ENCODE results near the gene KIF21A.
"Not testable (repeated sequence)": the region's sequence is repeated elsewhere in the genome, so short reads cannot be mapped to it uniquely, and the experiment has no call there.

Gene KIF21A, protein sequence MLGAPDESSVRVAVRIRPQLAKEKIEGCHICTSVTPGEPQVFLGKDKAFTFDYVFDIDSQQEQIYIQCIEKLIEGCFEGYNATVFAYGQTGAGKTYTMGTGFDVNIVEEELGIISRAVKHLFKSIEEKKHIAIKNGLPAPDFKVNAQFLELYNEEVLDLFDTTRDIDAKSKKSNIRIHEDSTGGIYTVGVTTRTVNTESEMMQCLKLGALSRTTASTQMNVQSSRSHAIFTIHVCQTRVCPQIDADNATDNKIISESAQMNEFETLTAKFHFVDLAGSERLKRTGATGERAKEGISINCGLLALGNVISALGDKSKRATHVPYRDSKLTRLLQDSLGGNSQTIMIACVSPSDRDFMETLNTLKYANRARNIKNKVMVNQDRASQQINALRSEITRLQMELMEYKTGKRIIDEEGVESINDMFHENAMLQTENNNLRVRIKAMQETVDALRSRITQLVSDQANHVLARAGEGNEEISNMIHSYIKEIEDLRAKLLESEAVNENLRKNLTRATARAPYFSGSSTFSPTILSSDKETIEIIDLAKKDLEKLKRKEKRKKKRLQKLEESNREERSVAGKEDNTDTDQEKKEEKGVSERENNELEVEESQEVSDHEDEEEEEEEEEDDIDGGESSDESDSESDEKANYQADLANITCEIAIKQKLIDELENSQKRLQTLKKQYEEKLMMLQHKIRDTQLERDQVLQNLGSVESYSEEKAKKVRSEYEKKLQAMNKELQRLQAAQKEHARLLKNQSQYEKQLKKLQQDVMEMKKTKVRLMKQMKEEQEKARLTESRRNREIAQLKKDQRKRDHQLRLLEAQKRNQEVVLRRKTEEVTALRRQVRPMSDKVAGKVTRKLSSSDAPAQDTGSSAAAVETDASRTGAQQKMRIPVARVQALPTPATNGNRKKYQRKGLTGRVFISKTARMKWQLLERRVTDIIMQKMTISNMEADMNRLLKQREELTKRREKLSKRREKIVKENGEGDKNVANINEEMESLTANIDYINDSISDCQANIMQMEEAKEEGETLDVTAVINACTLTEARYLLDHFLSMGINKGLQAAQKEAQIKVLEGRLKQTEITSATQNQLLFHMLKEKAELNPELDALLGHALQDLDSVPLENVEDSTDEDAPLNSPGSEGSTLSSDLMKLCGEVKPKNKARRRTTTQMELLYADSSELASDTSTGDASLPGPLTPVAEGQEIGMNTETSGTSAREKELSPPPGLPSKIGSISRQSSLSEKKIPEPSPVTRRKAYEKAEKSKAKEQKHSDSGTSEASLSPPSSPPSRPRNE (N-terminal part only)

GRCh38 chr12:39443081-39443928 lies at the start of gene KIF21A:
KIF21A (minus strand) TSS chr12:39443120; CDS start chr12:39442970, 150 bp downstream.
- peak; percentile 40 for DNase-seq (ENCODE audit: low read depth, low spot score)

DNA sequence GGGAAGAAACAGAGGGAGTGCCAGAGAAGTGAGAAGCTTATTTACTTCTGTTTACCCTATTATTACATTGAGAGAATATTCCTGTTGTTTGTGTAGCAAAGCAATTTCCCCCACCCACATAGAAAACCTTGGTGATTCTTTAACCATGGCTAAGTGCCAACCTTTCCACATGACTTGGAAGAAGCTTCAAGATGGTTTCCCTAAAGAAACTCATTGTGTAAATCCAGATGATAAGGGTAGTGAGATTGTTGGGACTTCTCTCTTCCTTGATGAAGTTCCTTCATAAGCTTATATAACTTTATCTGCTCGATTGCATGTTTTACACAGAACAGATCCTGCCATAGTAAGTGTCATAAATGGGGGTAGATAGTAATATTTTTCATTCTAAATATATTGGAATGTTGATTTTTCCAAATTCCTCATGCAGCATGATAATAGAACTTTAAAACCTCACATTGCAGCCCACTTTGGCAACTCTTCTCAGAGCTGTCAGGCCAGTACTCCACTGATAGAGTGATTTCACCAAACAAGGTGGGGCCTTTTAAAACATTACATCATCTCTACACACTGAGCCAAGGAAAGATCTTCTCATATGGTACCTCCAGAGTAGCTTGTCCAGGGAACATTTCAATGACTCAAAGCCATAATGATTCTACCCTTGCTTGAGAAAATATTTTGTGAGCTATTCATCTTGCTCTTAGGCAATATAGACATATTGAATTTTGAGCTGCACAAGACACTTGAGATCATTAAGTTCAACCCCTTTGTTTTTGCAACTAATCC lies 47.8 kb upstream of the KIF21A start:
- DNase-seq (ENCODE audit: low read depth, low spot score), result no peak

DNA sequence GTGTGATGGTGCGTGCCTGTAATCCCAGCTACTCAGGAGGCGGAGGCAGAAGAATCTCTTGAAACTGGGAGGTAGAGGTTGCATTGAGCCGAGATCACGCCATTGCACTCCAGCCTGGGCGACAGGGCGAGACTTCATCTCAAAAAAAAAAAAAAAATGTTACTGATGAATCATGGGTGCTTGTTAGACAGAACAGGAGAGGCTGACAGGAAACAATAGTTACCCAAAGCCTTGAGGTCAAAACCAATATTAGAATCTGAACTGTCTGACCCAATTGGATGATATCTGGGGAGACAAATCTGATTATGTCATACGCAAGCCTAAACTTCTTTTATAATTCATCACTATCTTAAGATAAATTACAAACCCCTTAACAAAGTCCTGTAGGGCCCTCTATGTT lies 40.7 kb upstream of the KIF21A start:
- no peak for DNase-seq (ENCODE audit: low read depth, low spot score)

GRCh38 chr12:39483042-39483441 lies 40.1 kb upstream of the KIF21A start:
- no peak for DNase-seq (ENCODE audit: low read depth, low spot score)

DNA sequence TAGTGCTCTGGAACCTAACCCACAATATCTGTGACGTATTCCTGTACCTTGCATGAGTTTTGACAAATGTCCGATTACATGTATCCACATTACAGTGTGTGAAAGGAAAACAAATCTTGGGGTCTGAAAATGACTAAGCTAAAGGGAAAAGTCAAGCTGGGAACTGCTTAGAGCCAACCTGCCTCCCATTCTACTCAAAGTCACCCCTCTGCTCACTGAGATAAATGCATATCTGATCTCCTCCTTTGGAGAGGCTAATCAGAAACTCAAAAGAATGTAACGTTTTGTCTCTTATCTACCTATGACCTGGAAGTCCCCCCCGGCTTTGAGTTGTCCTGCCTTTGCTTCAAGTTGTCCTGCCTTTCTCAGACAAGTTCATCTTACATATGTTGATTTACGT lies 34.0 kb upstream of the KIF21A start:
- DNase-seq (ENCODE audit: low read depth, low spot score), result no peak

- DNase-seq (ENCODE audit: low read depth, low spot score), result no peak
Observed at GRCh38 chr12:39476121-39476520, 33.2 kb upstream of the KIF21A start.

- not testable (repeated sequence) for DNase-seq (ENCODE audit: low read depth, low spot score)
Observed at GRCh38 chr12:39475136-39475535, 32.2 kb upstream of the KIF21A start.

DNA sequence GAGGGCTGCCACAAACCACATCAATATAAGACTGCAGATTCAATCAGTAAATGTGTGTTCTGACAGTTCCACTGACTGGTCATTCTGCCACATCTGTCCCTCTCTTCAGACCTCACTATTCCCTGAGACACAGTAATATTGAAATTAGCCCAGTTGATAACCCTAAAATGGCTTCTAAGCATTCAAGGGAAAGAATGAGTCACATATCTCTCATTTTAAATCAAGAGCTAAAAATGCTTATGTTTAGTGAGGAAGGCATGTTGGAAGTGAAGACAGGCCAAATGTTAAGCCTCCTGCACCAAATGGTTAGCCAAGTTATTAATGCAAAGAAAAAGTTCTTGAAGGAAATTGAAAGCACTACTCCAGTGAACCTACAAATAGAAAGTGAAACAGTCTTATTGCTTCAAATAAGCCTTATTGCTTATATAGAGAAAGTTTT lies 24.5 kb upstream of the KIF21A start:
- DNase-seq (ENCODE audit: low read depth, low spot score), result no peak

- no peak for DNase-seq (ENCODE audit: low read depth, low spot score)
Observed at GRCh38 chr12:39464976-39465695, 22.2 kb upstream of the KIF21A start.

- no peak for DNase-seq (ENCODE audit: low read depth, low spot score)
Observed at GRCh38 chr12:39461059-39461458, 18.1 kb upstream of the KIF21A start.

- DNase-seq (ENCODE audit: low read depth, low spot score), result no peak
Observed at GRCh38 chr12:39459027-39459434, 16.1 kb upstream of the KIF21A start.

- DNase-seq (ENCODE audit: low read depth, low spot score), result peak; percentile 38
Observed at GRCh38 chr12:39451977-39452376, 9.1 kb upstream of the KIF21A start.

DNA sequence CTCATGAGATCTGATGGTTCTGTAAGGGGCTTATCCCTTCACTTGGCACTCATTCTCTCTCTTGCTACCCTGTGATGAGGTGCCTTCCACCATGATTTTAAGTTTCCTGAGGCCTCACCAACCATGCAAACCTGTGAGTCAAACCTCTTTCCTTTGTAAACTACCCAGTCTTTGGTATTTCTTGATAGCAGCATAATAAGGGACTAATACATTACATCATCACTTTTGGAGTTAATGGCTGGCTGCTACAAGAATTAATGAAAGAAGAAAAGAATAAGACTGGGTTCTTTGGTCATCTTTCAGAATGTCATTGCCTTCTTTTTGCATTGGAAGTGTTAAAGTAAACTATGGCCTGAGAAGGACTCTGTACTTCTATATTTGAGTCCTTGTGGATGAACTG lies 5.1 kb upstream of the KIF21A start:
- no peak for DNase-seq (ENCODE audit: low read depth, low spot score)

DNA sequence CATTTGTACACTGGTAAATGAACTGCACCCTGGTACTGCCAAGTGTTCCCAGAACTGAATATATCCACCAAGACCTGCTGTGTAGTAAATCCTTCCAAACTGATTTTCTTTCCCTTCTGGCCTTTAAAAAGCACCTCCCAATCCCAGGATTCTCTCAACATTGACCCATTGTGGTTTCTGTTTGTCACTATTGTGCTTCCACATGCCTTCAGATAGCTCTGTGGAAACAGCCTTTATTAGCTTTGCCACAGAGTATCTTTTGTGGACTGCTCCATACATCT lies 949 bp upstream of the KIF21A start:
- no peak for DNase-seq (ENCODE audit: low read depth, low spot score)

- DNase-seq (ENCODE audit: low read depth, low spot score), result no peak
Observed at GRCh38 chr12:39442831-39443080, 164 bp downstream of the KIF21A start.

DNA sequence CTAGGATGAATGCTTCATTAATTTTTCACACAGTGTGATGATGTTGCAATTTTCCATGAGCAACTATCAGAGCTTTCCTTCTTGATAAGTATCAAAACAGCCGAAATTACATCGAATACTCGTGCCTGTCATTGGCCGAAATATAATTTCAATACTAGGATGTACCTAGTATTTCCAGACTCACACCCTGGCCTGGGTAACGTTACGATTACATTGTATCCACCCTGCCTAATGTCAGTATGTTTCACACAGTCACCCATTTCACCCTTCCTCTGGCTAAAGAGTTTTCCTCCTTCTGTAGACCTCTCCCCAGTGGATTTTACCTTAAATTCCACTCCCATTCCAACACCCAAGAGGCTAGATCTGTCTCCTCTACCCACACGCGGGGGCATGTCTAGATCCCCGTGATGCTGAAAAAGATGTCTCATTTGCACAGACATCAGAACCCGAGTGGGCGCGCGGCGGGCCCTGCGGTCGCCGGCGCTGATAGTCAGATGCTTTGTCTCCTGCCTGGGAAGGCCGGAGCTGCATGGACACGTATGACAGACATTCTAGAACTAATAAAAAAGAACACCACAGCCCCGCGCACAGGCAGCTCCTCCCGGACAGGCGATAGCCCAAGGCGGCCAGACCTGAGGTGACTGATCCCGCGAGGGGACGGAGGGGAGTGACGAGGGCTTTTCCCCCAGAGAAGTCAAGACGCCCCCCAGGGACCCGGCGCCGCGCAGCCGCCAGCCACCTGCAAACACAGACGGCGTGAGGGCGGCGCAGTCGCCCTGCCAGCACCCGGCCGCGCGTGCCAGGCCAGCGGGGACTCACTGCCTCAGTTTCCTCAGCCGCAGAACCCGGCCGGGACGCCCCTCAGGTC lies 723 bp downstream of the KIF21A start:
- no peak for DNase-seq (ENCODE audit: low read depth, low spot score)

DNA sequence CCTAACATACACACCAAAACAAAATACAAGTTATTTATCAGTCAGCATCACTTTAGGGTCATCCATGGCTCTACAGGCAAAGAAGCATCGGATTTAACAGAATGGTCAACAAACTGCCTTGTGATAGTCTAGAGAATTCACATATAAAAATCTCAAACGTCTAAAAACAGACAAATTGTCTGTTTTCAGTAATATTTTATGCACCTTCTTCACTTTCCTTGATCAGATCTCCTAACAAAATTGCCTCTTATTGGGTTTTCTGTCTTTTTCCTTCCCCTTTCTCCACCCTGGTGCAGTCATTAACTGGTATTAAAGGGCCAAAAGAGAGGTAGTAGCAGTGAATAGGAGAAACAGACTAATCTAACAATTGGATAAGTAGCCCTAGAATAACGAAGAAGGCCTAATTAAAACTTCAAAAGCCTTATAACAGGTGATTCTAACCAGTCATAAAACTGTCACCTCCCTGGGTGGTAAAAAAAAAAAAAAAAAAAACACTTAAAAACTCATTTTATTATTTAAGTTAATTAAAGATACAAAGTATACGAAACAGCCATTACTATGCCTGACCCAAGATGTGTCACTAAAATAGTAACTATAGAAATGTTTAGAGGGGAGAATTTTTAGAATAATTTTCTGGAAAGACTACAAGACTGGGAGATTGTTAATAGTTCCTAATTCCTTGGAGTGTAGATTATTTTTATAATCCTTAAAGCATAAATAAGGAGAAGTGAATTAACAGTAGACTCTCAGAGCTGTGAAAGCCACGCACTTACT lies 1.5 kb downstream of the KIF21A start:
- no peak for DNase-seq (ENCODE audit: low read depth, low spot score)

DNA sequence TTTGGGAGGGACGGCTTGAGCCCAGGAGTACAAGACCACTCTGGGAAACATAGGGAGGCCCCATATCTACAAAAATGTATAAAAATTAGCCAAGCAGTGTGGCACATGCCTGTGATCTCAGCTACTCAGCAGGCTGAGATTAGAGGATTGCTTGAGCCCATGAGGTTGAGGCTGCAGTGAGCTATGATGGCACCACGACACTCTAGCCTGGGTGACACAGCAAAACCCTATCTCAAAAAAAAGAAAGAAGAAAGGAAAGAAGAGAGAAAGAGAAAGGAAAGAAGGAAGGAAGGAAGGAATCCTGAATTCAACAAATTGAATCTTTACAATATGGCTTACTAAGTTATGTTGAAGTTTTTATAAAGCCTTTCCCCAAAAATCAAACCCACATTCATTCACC lies 2.1 kb downstream of the KIF21A start:
- no peak for DNase-seq (ENCODE audit: low read depth, low spot score)
